OCI-LY7 (cell line): ENCODE results near the gene ZFP90. TPM values are rescaled to one million over a fixed set of nuclear protein-coding genes. Genes with fewer than 3 reads are reported as not detected.

ENCODE experiments used
- BruUV-seq: library from RNA; stranded (reverse); fragments of 400-500 nt; replicated peaks from 2 replicates; lab custom pipeline; 2021; lab: Mats Ljungman, UMichigan
- CTCF ChIA-PET: fragments of 300-600 bp; sonication (Branson Sonifier 250); formaldehyde crosslinking; loops from one replicate; lab custom pipeline; 2022; ENCODE audit warnings: antibody characterized with exemption; ENCODE audit not compliant: unreplicated experiment; lab: Charles Lee
- POLR2A ChIA-PET: fragments of 300-600 bp; sonication (Branson Sonifier 250); formaldehyde crosslinking; loops from one replicate; lab custom pipeline; 2022; ENCODE audit warnings: antibody characterized with exemption; lab: Charles Lee
- DNase-seq: peaks from one replicate; pipeline ENCODE4 v3.0.0-alpha.2; 2015; ENCODE audit warnings: low spot score
- H2AFZ ChIP-seq: fragments of 200-600 bp; sonication (generic), shearing (Covaris generic); 2 replicates; pipeline ENCODE4 v1.6.1; 2014; ENCODE audit warnings: mild to moderate bottlenecking, antibody characterized with exemption, low read length, moderate library complexity
- H3K27ac ChIP-seq: fragments of 200-600 bp; sonication (generic); 2 replicates; pipeline ENCODE4 v1.5.1; 2014; ENCODE audit warnings: mixed run types, low read depth, mild to moderate bottlenecking, moderate library complexity, low read length, inconsistent platforms; ENCODE audit not compliant: poor library complexity, severe bottlenecking
- H3K36me3 ChIP-seq: fragments of 200-600 bp; sonication (generic); 2 replicates; pipeline ENCODE4 v1.6.1; 2014; ENCODE audit warnings: mild to moderate bottlenecking, antibody characterized with exemption, low read length, moderate library complexity, mixed read lengths; ENCODE audit not compliant: insufficient read depth
- H3K4me1 ChIP-seq: fragments of 200-600 bp; sonication (generic); 2 replicates; pipeline ENCODE4 v1.5.1; 2014; ENCODE audit warnings: mild to moderate bottlenecking, low read length; ENCODE audit not compliant: insufficient read depth, poor library complexity, severe bottlenecking
- H3K4me2 ChIP-seq: fragments of 200-600 bp; sonication (generic); 2 replicates; pipeline ENCODE4 v1.6.1; 2014; ENCODE audit warnings: mild to moderate bottlenecking, low read length
- H3K4me3 ChIP-seq: fragments of 200-600 bp; sonication (generic); 2 replicates; pipeline ENCODE4 v1.5.1; 2014; ENCODE audit warnings: mild to moderate bottlenecking, low read depth, low read length; ENCODE audit not compliant: poor library complexity, severe bottlenecking
- H3K79me2 ChIP-seq: fragments of 200-600 bp; sonication (generic); 2 replicates; pipeline ENCODE4 v1.6.1; 2016; ENCODE audit warnings: low read depth, mild to moderate bottlenecking, low read length, moderate library complexity, mixed read lengths; ENCODE audit not compliant: insufficient read depth
- H3K9me2 ChIP-seq: fragments of 200-600 bp; sonication (generic); 2 replicates; pipeline ENCODE4 v1.6.1; 2016; ENCODE audit warnings: mild to moderate bottlenecking, low read length, mixed read lengths; ENCODE audit not compliant: insufficient read depth
- H3K9me3 ChIP-seq: fragments of 200-600 bp; sonication (generic); 2 replicates; pipeline ENCODE4 v1.6.1; 2014; ENCODE audit warnings: mild to moderate bottlenecking, mixed run types, low read length, mixed read lengths
- H4K20me1 ChIP-seq: fragments of 200-600 bp; sonication (generic); 2 replicates; pipeline ENCODE4 v1.6.1; 2014; ENCODE audit warnings: mild to moderate bottlenecking, antibody characterized with exemption, low read length, moderate library complexity, mixed read lengths; ENCODE audit not compliant: insufficient read depth
- CTCF ChIP-seq: fragments of 200-600 bp; sonication (generic); conservative IDR thresholded peaks from 2 replicates; pipeline ENCODE4 v1.5.1; 2014; ENCODE audit warnings: mild to moderate bottlenecking, antibody characterized with exemption, low read length, moderate library complexity, mixed read lengths
- EZH2phosphoT487 ChIP-seq: fragments of 200-600 bp; sonication (generic); IDR thresholded peaks from 2 replicates; pipeline ENCODE4 v1.6.1; 2018; ENCODE audit warnings: low read depth, borderline replicate concordance, mild to moderate bottlenecking, mixed run types, antibody characterized with exemption, low read length, moderate library complexity, mixed read lengths
- intact Hi-C: fragments of 100-400 bp; cut with micrococcal nuclease; formaldehyde crosslinking; loops from one replicate; pipeline ENCODE4 v1.10.0; 2022; ENCODE audit not compliant: unreplicated experiment
- total RNA-seq, 2 experiments: library from RNA; depleted of rRNA in 1 of 2; stranded (reverse); fragments of >200 nt in 1 of 2; shearing (Covaris generic) in 1 of 2; gene quantifications; 2 replicates each; pipeline ENCODE4 v1.2.3, GENCODE V29; 2014 to 2022

The ZFP90 gene
- total RNA-seq, 2 experiments from 2014 or later, result 14.1 to 27.0 TPM

- Histone ChIP-seq H3K4me3 (peak overlapping the region; percentile 61), H3K4me2 (peak overlapping the region; percentile 89), H3K4me1 (peaks cover 64% of the 10 kb centered on the region), H3K79me2 (no peaks in the 10 kb centered on the region), H3K9me3 (no peaks in the 10 kb centered on the region; the same call in 1 of the 2 replicates), H3K9me2 (no peaks in the 10 kb centered on the region), H4K20me1 (no peaks in the 10 kb centered on the region), H3K27ac (peak overlapping the region; percentile 79), H3K36me3 (peaks cover 15% of the 10 kb centered on the region; the same call in 1 of the 2 replicates), H2AFZ (peak overlapping the region; percentile 48; the same call in 1 of the 2 replicates)
- BruUV-seq, result no TSS peak
- ChIA-PET POLR2A (no interaction called here), CTCF (interaction anchor here (0.5 to 1.2 kb wide), 2 partner anchors 23 to 209 kb away, joined by 3 to 5 read pairs; no protein-coding TSS in a partner anchor)
- no peak for DNase-seq
- intact Hi-C loops, result loop anchor here (5.0 to 10.0 kb wide), 2 partner anchors 45 to 237 kb away; partner anchors contain the start of gene SMPD3
- TF ChIP-seq EZH2phosphoT487 (no peak), CTCF (no peak)
Observed at GRCh38 chr16:68492151-68492542, 46.9 kb upstream of the ZFP90 start.

GRCh38 chr16:68492543-68493411 is 46.3 kb upstream of the ZFP90 start:
- BruUV-seq, result no TSS peak
- H3K36me3 ChIP-seq, result peaks cover 15% of the 10 kb centered on the region; the same call in 1 of the 2 replicates
- H3K4me3 ChIP-seq, result peak overlapping the region; percentile 61
- H3K27ac ChIP-seq, result peak overlapping the region; percentile 79
- ChIA-PET CTCF (interaction anchor here (0.5 kb wide), 1 partner anchor 209 kb away, joined by 5 read pairs; no protein-coding TSS in a partner anchor), POLR2A (no interaction called here)
- intact Hi-C loops, result loop anchor here (5.0 to 10.0 kb wide), 2 partner anchors 45 to 238 kb away; partner anchors contain the start of gene SMPD3
- no peaks in the 10 kb centered on the region for H3K9me2 ChIP-seq
- peak overlapping the region; percentile 89 for H3K4me2 ChIP-seq
- H3K79me2 ChIP-seq, result no peaks in the 10 kb centered on the region
- H3K4me1 ChIP-seq, result peaks cover 58% of the 10 kb centered on the region
- DNase-seq, result peak; percentile 69
- H4K20me1 ChIP-seq, result no peaks in the 10 kb centered on the region
- no peak overlapping the region for H2AFZ ChIP-seq
- H3K9me3 ChIP-seq, result no peaks in the 10 kb centered on the region; the same call in 1 of the 2 replicates
- TF ChIP-seq CTCF (no peak), EZH2phosphoT487 (no peak)
